HCT116 (cell line): Measurements from ENCODE around the gene HOXB13.

ENCODE experiments used
- CEBPB ChIP-seq: IDR thresholded peaks from 2 replicates; pipeline ENCODE4 v1.6.1; 2012; ENCODE audit warnings: low read depth
- EZH2 ChIP-seq: fragments of 200-600 bp; sonication (generic); IDR thresholded peaks from 2 replicates; pipeline ENCODE4 v1.6.1; 2017; ENCODE audit warnings: antibody characterized with exemption, mixed run types
- EZH2phosphoT487 ChIP-seq: fragments of 200-600 bp; IDR thresholded peaks from 2 replicates; pipeline ENCODE4 v1.6.1; 2018; ENCODE audit warnings: antibody characterized with exemption, borderline replicate concordance
- POLR2A ChIP-seq: IDR thresholded peaks from 2 replicates; pipeline ENCODE4 v1.7.0; 2011; ENCODE audit warnings: borderline replicate concordance; ENCODE audit not compliant: insufficient read depth, insufficient read length; ENCODE audit errors: extremely low read depth
- RAD21 ChIP-seq: IDR thresholded peaks from 2 replicates; pipeline ENCODE4 v1.6.1; 2012; ENCODE audit warnings: low read depth, mild to moderate bottlenecking
- TF ChIP-seq, protein P1 (sequence below), 3 experiments: fragments of 200-600 bp in 1 of 3; sonication (generic) in 1 of 3; IDR thresholded peaks in 2 of 3; conservative IDR thresholded peaks in 1 of 3; 2 replicates each; pipeline ENCODE4 v1.5.1; 2012 to 2017; ENCODE audit warnings: low read depth in 2 of 3, low read length in 2 of 3, antibody characterized with exemption in 1 of 3, borderline replicate concordance in 1 of 3, control low read depth in 1 of 3, mild to moderate bottlenecking in 1 of 3, mixed read lengths in 1 of 3, mixed run types in 1 of 3, moderate library complexity in 1 of 3; ENCODE audit not compliant: insufficient read depth in 1 of 3

DNA sequence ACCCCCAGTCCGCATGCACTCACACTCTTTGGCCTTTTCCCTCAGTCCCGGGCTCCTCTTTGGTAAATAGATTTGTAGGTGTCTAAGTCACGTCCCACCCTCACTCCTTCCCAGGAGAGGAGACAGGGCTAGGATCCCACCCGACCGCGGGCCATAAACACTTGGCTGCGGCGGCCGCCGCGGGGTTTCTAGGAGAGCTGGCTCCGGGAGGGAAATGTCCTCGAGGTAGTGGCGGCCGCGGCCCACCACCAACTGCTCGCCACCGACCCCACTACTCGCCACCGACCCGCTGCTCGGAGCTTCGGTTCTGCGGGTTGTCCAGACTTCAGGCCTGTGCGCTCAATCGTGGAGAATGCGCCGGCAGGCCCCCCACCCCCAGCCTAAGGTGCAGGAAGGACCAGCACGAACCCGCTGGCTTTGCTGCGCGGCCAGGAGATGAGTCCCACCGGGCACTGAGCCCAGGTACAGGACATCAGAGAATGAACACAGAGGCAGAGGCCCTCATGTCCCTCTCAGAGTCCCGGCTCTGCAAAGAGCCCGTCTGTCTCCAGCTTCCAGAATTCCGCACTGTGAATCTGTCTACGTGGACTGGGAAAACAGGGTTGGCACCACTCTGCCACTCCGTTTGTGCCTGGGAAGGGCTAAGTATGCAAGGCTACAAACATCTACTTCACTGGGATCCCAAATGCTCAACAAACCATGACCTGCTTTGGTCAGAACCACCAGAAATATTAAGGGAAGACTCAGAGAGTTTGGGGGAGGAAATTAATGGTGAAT, 3.1 kb downstream of the HOXB13 start:
- TF ChIP-seq, protein P1, sequence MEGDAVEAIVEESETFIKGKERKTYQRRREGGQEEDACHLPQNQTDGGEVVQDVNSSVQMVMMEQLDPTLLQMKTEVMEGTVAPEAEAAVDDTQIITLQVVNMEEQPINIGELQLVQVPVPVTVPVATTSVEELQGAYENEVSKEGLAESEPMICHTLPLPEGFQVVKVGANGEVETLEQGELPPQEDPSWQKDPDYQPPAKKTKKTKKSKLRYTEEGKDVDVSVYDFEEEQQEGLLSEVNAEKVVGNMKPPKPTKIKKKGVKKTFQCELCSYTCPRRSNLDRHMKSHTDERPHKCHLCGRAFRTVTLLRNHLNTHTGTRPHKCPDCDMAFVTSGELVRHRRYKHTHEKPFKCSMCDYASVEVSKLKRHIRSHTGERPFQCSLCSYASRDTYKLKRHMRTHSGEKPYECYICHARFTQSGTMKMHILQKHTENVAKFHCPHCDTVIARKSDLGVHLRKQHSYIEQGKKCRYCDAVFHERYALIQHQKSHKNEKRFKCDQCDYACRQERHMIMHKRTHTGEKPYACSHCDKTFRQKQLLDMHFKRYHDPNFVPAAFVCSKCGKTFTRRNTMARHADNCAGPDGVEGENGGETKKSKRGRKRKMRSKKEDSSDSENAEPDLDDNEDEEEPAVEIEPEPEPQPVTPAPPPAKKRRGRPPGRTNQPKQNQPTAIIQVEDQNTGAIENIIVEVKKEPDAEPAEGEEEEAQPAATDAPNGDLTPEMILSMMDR (IDR thresholded peaks at IDR 0.05 in 2 of 3, conservative IDR thresholded peaks at IDR 0.05 in 1 of 3; ENCODE audit: borderline replicate concordance in 1 of 3, insufficient read depth in 1 of 3, low read depth in 2 of 3, low read length in 2 of 3), result no peak
- no peak for TF ChIP-seq POLR2A
- no peak for TF ChIP-seq EZH2phosphoT487
- no peak for TF ChIP-seq EZH2
- no peak for TF ChIP-seq CEBPB
- no peak for TF ChIP-seq RAD21
